GM20000 (cell line): ENCODE measurements around the gene IRS1.
"Not testable (repeated sequence)": the region's sequence is repeated elsewhere in the genome, so short reads cannot be mapped to it uniquely, and the experiment has no call there.

Source experiments
- DNase-seq: peaks from one replicate; pipeline ENCODE4 v3.0.0; 2012; ENCODE audit warnings: low spot score
- TF ChIP-seq, protein P1 (sequence below): IDR thresholded peaks from 2 replicates; pipeline ENCODE4 v1.5.1; 2012; ENCODE audit warnings: mild to moderate bottlenecking, control low read depth; ENCODE audit errors: extremely low read depth, missing control alignments

IRS1 gene

DNA sequence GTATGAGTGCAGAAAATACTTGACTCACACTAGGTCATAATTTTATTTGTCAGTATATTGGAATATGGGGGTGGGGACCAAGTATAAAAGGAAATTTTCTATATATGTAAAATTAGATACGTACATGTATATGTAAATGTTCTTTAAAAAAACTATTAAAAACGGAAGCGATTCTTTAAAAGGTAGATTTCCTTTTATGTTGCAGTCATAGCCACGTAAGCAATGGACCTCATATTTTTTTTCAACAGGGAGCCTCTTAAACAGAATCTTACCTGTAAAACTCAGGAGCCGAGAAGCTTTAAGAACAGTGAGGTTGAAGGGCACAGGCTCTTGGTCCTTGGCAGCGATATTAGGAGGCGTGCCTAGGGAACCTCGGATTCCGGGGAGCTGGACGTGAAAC is 39.5 kb upstream of the IRS1 start:
- peak; percentile 16 for DNase-seq
- TF ChIP-seq, protein P1, sequence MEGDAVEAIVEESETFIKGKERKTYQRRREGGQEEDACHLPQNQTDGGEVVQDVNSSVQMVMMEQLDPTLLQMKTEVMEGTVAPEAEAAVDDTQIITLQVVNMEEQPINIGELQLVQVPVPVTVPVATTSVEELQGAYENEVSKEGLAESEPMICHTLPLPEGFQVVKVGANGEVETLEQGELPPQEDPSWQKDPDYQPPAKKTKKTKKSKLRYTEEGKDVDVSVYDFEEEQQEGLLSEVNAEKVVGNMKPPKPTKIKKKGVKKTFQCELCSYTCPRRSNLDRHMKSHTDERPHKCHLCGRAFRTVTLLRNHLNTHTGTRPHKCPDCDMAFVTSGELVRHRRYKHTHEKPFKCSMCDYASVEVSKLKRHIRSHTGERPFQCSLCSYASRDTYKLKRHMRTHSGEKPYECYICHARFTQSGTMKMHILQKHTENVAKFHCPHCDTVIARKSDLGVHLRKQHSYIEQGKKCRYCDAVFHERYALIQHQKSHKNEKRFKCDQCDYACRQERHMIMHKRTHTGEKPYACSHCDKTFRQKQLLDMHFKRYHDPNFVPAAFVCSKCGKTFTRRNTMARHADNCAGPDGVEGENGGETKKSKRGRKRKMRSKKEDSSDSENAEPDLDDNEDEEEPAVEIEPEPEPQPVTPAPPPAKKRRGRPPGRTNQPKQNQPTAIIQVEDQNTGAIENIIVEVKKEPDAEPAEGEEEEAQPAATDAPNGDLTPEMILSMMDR: no peak

DNA sequence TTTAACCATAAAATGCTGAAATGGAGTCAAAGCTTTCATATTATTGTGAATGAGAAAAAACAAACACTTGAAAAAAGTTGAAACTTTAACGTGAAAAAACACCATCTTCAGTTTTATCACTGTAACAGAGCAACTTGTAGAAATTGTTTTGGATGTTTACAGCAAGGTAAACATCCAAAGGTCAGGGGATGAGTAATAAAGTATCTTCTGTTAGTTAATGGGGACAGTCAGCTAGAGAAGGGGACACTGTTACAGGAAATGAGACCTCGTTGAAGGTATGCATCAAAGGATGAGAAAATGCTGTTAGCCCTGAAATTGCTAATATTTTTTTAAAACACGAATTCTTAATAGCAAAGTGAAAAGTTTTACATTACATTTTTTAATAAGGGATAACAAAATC is 39.1 kb upstream of the IRS1 start:
- DNase-seq: peak; percentile 40
- TF ChIP-seq, protein P1: no peak

GRCh38 chr2:226837787-226838603 is 38.4 kb upstream of the IRS1 start:
- no peak for DNase-seq
- TF ChIP-seq, protein P1: no peak

DNA sequence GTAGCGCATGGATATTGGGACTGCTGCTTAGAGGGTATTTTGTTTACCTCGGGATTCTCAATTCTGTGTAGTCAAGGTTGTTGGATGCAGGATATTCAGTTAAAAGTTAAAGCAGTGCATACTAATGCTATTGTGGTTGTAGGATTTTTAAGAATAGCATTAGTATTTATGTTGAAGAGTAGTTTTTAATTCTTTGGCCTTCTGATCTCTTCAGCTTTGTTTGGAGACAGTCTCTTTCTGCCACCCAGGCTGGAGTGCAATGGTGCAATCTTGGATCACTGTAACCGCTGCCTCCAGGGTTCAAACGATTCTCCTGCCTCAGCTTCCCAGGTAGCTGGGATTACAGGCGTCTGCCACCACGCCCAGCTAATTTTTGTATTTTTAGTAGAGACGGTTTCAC is 37.7 kb upstream of the IRS1 start:
- DNase-seq: no peak
- TF ChIP-seq, protein P1: no peak

GRCh38 chr2:226836548-226836885 is 36.9 kb upstream of the IRS1 start:
- no peak for DNase-seq
- TF ChIP-seq, protein P1: no peak

DNA sequence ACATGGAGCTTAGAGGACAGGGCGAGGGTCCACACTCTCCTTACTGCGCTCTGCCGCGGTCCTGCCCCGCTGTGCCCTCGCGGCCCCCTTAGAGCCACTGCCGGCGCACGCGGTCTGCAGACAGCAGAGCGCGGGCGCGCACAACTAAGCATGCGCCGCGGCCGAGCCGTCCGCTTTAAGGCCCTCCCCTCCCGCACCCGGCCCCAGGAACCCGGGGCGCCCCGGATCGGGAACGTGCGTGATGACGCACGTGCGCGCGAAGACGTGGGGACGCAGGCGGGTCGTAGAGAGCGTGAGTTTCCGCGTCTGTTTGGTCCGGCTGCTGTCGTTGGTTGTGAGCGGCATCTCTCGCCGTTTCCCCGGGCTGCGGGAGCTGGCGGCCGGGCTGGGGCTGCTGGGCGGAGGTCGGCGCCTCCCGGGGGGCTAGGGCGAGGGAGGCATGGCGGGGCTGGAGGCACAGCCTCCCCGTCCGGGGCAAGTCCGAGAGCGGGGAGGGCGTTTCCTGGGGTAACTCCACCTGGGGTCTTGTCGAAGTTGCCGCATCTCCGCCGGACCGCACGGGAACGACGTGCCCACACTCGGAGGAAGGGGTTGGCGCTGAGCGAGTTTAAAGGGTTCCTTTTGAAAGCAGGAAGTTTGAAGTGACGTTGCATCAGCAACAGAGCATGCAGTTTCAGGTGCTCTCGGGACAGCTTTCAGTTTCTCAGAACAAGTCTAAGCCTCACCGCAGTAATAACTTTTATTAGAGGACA is 36.4 kb upstream of the IRS1 start, which contains the start of gene RHBDD1:
Gene RHBDD1 (plus strand): TSS at position 259 of the 752 bp plus-strand sequence. CDS start 28,640 bp downstream, outside the sequence.
- peak; percentile 94 for DNase-seq
- TF ChIP-seq, protein P1: no peak

- DNase-seq: peak; percentile 44
- TF ChIP-seq, protein P1: no peak
These were observed 35.8 kb upstream of the IRS1 start for GRCh38 chr2:226835420-226835795.

DNA sequence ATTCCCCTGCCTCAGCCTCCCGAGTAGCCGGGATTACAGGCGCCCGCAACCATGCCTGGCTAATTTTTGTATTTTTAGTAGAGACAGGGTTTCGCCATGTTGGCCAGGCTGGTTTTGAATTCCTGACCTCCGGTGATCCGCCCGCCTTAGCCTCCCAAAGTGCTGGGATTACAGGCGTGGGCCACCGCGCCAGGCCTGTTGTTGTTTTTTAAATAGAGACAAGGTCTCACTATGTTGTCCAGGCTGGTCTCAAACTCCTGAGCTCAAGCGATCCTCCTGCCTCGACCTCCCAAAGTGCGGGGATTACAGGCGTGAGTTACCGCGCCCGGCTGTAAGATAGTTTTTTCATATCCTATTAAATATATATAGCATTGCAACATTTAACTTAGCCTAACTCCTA is 35.3 kb upstream of the IRS1 start:
- DNase-seq: not testable (repeated sequence)
